Lower leg skin (tissue), 4 donors: Measurements from ENCODE around the gene RBPJ. TPM values are rescaled to one million over a fixed set of nuclear protein-coding genes. Genes with fewer than 3 reads are reported as not detected.

Experiments used
- DNase-seq, 2 donors: peaks; one replicate each; pipeline ENCODE4 v3.0.0-alpha.2; 2019; ENCODE audit warnings: low spot score in 2 of 2
- H3K4me3 ChIP-seq: fragments of 200-600 bp; sonication (generic); 2 replicates; pipeline ENCODE4 v1.5.1; 2017; ENCODE audit warnings: mild to moderate bottlenecking, low read depth; ENCODE audit not compliant: poor library complexity, severe bottlenecking
- CTCF ChIP-seq, 3 donors: fragments of 450-650 bp; IDR thresholded peaks; one replicate each; pipeline ENCODE4 v1.5.1; 2016; ENCODE audit warnings: antibody characterized with exemption in 3 of 3, mild to moderate bottlenecking in 3 of 3, moderate library complexity in 2 of 3
- POLR2A ChIP-seq, 2 donors: fragments of 450-650 bp; IDR thresholded peaks; one replicate each; pipeline ENCODE4 v1.6.1; 2016 to 2017; ENCODE audit warnings: antibody characterized with exemption in 2 of 2, mild to moderate bottlenecking in 1 of 2, moderate library complexity in 1 of 2
- WGBS, 2 donors: methylation state at CpG; one replicate each; pipeline ENCODE4 v1.1.5; 2018; 5-methylcytosine and 5-hydroxymethylcytosine counted together
- intact Hi-C: fragments of 100-400 bp; cut with DNase I; formaldehyde crosslinking; loops from one replicate; pipeline ENCODE4 v1.15.0; 2023; ENCODE audit warnings: low total_unique reads
- total RNA-seq, 4 donors: library from RNA; depleted of rRNA; stranded (reverse); fragments of >200 nt; gene quantifications; one replicate each; pipeline ENCODE4 v1.1.0, GENCODE V29; 2016

Gene RBPJ
- total RNA-seq, 4 donors from 2014 or later, result 41.1 to 48.3 (median 45.5) TPM

GRCh38 chr4:26420438-26420837 is 99.6 kb downstream of the RBPJ start:
- no peak overlapping the region for H3K4me3 ChIP-seq
- intact Hi-C loops, result no loop called here
- WGBS, 2 donors, result 91 to 97% methylated on average over 2 of the region's 2 CpGs
- TF ChIP-seq CTCF (IDR thresholded peaks at IDR 0.05) (no peak), POLR2A (IDR thresholded peaks at IDR 0.05) (no peak)
- DNase-seq, result no peak

- 26 to 27% methylated on average over 1 of the region's 1 CpG for WGBS, 2 donors
- DNase-seq, result no peak
- H3K4me3 ChIP-seq, result no peak overlapping the region
- TF ChIP-seq POLR2A (IDR thresholded peaks at IDR 0.05) (no peak), CTCF (IDR thresholded peaks at IDR 0.05) (no peak)
- intact Hi-C loops, result no loop called here
These were observed 100.1 kb downstream of the RBPJ start for GRCh38 chr4:26420913-26421312.

GRCh38 chr4:26424153-26424552 is 103.3 kb downstream of the RBPJ start:
- intact Hi-C loops, result no loop called here
- 60 to 74% methylated on average over 2 of the region's 2 CpGs for WGBS, 2 donors
- H3K4me3 ChIP-seq, result no peak overlapping the region
- no peak for DNase-seq
- TF ChIP-seq POLR2A (IDR thresholded peaks at IDR 0.05) (no peak), CTCF (IDR thresholded peaks at IDR 0.05) (no peak)

- 98% methylated on average over 3 of the region's 3 CpGs for WGBS, 2 donors
- DNase-seq, result no peak
- H3K4me3 ChIP-seq, result no peak overlapping the region
- intact Hi-C loops, result no loop called here
- TF ChIP-seq CTCF (IDR thresholded peaks at IDR 0.05) (no peak), POLR2A (IDR thresholded peaks at IDR 0.05) (no peak)
These were observed 104.0 kb downstream of the RBPJ start for GRCh38 chr4:26424838-26425237.

GRCh38 chr4:26425953-26426352 is 105.1 kb downstream of the RBPJ start:
- TF ChIP-seq CTCF (IDR thresholded peaks at IDR 0.05), result no peak
- TF ChIP-seq POLR2A (IDR thresholded peaks at IDR 0.05), result no peak
- 74 to 81% methylated on average over 1 of the region's 1 CpG for WGBS, 2 donors
- intact Hi-C loops, result no loop called here
- DNase-seq, result no peak
- no peak overlapping the region for H3K4me3 ChIP-seq

GRCh38 chr4:26426892-26427291 is 106.1 kb downstream of the RBPJ start:
- DNase-seq, result no peak
- WGBS, 2 donors, result 93 to 94% methylated on average over 4 of the region's 4 CpGs
- H3K4me3 ChIP-seq, result no peak overlapping the region
- intact Hi-C loops, result no loop called here
- TF ChIP-seq CTCF (IDR thresholded peaks at IDR 0.05), result no peak
- TF ChIP-seq POLR2A (IDR thresholded peaks at IDR 0.05), result no peak
